Tibial nerve (tissue), 4 donors: ENCODE results near the gene CNTLN. TPM values are rescaled to one million over a fixed set of nuclear protein-coding genes. Genes with fewer than 3 reads are reported as not detected.
A peak's percentile ranks its signal among the peaks of the same experiment; 100 is the strongest.

ENCODE experiments used
- DNase-seq, 2 donors: peaks; one replicate each; pipeline ENCODE4 v3.0.0-alpha.2; 2019; ENCODE audit warnings: low spot score in 2 of 2
- H3K27ac ChIP-seq, 4 donors: fragments of 200-600 bp; sonication (generic) in 3 of 4; one replicate each; pipeline ENCODE4 v1.5.1; 2017 to 2019; ENCODE audit warnings: mild to moderate bottlenecking in 1 of 4
- H3K27me3 ChIP-seq, 2 donors: fragments of 200-600 bp; sonication (generic) in 1 of 2; one replicate each; pipeline versions ENCODE4 v1.5.1 to v1.6.0; 2017 to 2019
- H3K36me3 ChIP-seq, 3 donors: fragments of 200-600 bp; sonication (generic); one replicate each; pipeline ENCODE4 v1.5.1; 2018 to 2019
- H3K4me1 ChIP-seq, 4 donors: fragments of 200-600 bp; sonication (generic) in 3 of 4; one replicate each; pipeline ENCODE4 v1.5.1; 2017 to 2019
- H3K4me3 ChIP-seq, 4 donors: fragments of 200-600 bp; sonication (generic) in 3 of 4; one replicate each; pipeline ENCODE4 v1.5.1; 2017 to 2019; ENCODE audit warnings: mild to moderate bottlenecking in 1 of 4, moderate library complexity in 1 of 4
- H3K9me3 ChIP-seq, 4 donors: fragments of 200-600 bp; sonication (generic) in 3 of 4; one replicate each; pipeline ENCODE4 v1.5.1; 2017 to 2019
- EP300 ChIP-seq, 2 donors: sonication (generic); formaldehyde crosslinking; IDR thresholded peaks; one replicate each; pipeline ENCODE4 v1.6.1; 2017; ENCODE audit warnings: antibody characterized with exemption in 2 of 2, mild to moderate bottlenecking in 1 of 2
- POLR2A ChIP-seq, 2 donors: fragments of 450-650 bp; IDR thresholded peaks; one replicate each; pipeline ENCODE4 v1.6.1; 2017; ENCODE audit warnings: antibody characterized with exemption in 2 of 2, mild to moderate bottlenecking in 2 of 2, moderate library complexity in 2 of 2
- WGBS, 2 donors: methylation state at CpG; one replicate each; pipeline ENCODE4 v1.1.5; 2018; 5-methylcytosine and 5-hydroxymethylcytosine counted together
- total RNA-seq, 4 donors: library from RNA; depleted of rRNA; stranded (reverse); fragments of >200 nt; gene quantifications; one replicate each; pipeline ENCODE4 v1.1.0, GENCODE V29; 2016
- TF ChIP-seq, protein P1 (sequence below), 5 experiments: fragments of 200-600 bp in 3 of 5; fragments of 450-650 bp in 2 of 5; sonication (generic) in 3 of 5; IDR thresholded peaks; one replicate each; pipeline ENCODE4 v1.5.1; 2016 to 2019; ENCODE audit warnings: antibody characterized with exemption in 5 of 5, mild to moderate bottlenecking in 3 of 5, moderate library complexity in 2 of 5

The CNTLN gene
- total RNA-seq, 4 donors from 2014 or later = 29.7 to 38.1 (median 34.0) TPM

DNA sequence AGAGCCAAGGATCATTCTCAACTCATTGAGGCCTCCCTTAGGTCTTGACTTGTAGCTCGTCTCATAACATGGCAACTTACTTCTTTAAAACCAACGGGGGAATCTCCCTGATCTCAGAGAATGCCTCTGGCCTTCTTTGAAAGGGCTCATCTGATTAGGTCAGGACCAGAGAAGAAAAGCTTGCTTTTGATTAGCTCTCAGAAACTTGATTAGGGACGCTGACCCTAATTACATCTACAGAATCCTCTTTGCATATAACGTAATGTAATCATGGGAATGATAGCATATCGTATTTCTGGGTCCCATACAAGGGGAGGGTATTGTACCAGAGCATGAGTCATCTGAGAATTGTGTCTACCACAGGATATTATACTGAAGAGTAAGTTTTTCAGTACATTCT, 318.9 kb downstream of the CNTLN start:
- 75 to 80% methylated on average over 5 of the region's 5 CpGs for WGBS, 2 donors
- TF ChIP-seq, protein P1, sequence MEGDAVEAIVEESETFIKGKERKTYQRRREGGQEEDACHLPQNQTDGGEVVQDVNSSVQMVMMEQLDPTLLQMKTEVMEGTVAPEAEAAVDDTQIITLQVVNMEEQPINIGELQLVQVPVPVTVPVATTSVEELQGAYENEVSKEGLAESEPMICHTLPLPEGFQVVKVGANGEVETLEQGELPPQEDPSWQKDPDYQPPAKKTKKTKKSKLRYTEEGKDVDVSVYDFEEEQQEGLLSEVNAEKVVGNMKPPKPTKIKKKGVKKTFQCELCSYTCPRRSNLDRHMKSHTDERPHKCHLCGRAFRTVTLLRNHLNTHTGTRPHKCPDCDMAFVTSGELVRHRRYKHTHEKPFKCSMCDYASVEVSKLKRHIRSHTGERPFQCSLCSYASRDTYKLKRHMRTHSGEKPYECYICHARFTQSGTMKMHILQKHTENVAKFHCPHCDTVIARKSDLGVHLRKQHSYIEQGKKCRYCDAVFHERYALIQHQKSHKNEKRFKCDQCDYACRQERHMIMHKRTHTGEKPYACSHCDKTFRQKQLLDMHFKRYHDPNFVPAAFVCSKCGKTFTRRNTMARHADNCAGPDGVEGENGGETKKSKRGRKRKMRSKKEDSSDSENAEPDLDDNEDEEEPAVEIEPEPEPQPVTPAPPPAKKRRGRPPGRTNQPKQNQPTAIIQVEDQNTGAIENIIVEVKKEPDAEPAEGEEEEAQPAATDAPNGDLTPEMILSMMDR (IDR thresholded peaks at IDR 0.05) = no peak
- no peak for TF ChIP-seq POLR2A (IDR thresholded peaks at IDR 0.05)
- no peak for TF ChIP-seq EP300 (IDR thresholded peaks at IDR 0.05)
- no peak overlapping the region for H3K4me3 ChIP-seq
- H3K27me3 ChIP-seq = no peaks in the 10 kb centered on the region
- H3K36me3 ChIP-seq = peaks cover 0 to 10% (median 0%) of the 10 kb centered on the region in 3 donors
- no peaks in the 10 kb centered on the region for H3K4me1 ChIP-seq
- no peak overlapping the region for H3K27ac ChIP-seq
- no peak for DNase-seq
- no peaks in the 10 kb centered on the region for H3K9me3 ChIP-seq

DNA sequence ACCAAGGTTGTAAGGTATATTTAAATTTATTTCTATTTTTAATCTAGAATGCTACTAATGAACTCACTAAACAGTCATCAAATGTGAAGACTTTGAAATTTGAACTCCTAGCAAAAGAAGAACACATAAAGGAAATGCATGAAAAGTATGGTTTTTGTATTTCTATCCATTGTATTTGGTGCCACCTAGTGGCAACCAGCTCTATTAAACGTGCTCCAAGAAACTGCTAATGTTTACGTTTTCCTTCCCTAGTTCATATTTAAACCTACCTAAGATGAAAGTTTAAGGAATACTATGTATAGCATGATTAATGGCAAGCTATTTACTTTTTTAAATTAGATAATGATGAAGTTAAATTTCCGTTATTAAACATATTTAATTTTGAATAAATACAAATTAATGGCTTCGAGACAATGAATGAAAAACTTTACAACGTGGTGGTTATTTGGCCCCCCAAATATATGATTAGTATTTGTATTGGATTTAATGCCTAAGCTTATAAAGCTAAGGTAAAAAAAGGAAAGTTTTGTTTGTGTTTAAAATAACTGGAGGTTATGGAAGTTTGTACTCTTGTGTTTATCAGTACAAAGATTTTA, 328.1 kb downstream of the CNTLN start:
- Histone ChIP-seq H3K36me3 (peaks cover 0 to 23% (median 0%) of the 10 kb centered on the region in 3 donors), H3K4me1 (no peaks in the 10 kb centered on the region), H3K27ac (no peak overlapping the region), H3K9me3 (no peaks in the 10 kb centered on the region), H3K27me3 (no peaks in the 10 kb centered on the region), H3K4me3 (no peak overlapping the region)
- peak in 1 of 2 donors; percentile 69 for DNase-seq
- WGBS, 2 donors = 45 to 46% methylated on average over 5 of the region's 5 CpGs
- TF ChIP-seq, protein P1 (IDR thresholded peaks at IDR 0.05) = peak; percentile 59 to 69 (median 67)
- no peak for TF ChIP-seq EP300 (IDR thresholded peaks at IDR 0.05)

DNA sequence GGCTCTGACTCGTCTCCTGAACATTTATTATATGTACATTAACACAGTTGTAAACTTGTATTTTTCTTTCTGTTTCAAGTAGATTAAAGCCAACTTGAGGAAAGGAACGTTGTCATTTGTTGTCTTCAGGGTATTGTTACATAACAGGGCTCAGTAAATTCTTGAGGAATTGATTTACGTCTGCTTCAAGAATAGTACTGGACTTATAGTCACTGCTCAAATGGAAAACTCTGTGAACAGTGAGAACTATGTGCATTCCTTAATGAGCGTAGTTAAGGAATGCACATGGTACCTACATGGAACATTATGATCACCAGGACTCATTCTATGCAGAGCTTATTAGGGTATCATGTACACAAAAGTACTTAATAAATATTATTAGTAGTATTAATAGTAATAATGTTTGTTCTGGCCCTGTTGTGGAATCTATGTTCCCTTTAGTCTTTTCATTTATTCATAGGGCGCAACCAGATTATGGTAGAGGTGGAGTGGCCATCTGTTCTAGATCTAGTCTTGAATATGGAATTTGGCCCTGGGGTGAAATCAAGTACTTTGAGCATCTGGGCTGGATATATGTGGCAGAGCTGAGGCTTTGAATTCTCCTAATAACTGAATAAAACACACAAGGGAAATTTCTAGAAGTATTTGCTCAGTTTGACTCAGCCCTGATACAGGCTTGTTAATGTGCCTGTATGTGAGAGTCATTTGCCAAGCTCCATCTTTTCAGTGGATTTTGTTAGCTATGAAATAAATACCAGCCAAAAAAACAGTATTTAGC, 335.4 kb downstream of the CNTLN start:
- Histone ChIP-seq H3K4me1 (no peaks in the 10 kb centered on the region), H3K27ac (no peak overlapping the region), H3K9me3 (no peaks in the 10 kb centered on the region), H3K4me3 (no peak overlapping the region), H3K27me3 (no peaks in the 10 kb centered on the region), H3K36me3 (peaks cover 0 to 28% (median 0%) of the 10 kb centered on the region in 3 donors)
- TF ChIP-seq EP300 (IDR thresholded peaks at IDR 0.05) = no peak
- TF ChIP-seq, protein P1 (IDR thresholded peaks at IDR 0.05) = no peak
- no peak for TF ChIP-seq POLR2A (IDR thresholded peaks at IDR 0.05)
- 86 to 87% methylated on average over 5 of the region's 5 CpGs for WGBS, 2 donors
- DNase-seq = no peak

DNA sequence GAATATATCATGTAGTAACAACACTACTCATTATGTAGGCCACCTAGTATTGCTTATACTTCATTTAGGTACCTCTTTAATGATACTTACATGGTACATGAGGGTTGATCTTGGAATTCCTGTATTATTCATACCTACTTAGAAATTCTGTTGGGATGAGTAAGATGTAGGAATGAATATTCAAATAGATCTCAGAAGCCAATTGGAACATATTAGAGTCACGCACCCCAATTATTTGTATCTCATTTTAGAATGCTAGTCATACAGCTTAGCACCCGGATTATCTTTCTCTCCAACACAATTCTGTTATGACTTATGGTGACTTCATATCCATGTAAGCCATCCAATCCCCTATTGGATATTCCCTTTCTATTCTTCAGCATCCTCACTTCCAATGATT, 337.3 kb downstream of the CNTLN start:
- Histone ChIP-seq H3K36me3 (peaks cover 0 to 31% (median 0%) of the 10 kb centered on the region in 3 donors), H3K4me3 (no peak overlapping the region), H3K27ac (no peak overlapping the region), H3K9me3 (no peaks in the 10 kb centered on the region), H3K27me3 (no peaks in the 10 kb centered on the region), H3K4me1 (no peaks in the 10 kb centered on the region)
- no peak for TF ChIP-seq EP300 (IDR thresholded peaks at IDR 0.05)
- TF ChIP-seq POLR2A (IDR thresholded peaks at IDR 0.05) = no peak
- TF ChIP-seq, protein P1 (IDR thresholded peaks at IDR 0.05) = no peak
- no peak for DNase-seq
- 89 to 95% methylated on average over 2 of the region's 2 CpGs for WGBS, 2 donors

GRCh38 chr9:17476401-17476800, 341.6 kb downstream of the CNTLN start:
- H3K36me3 ChIP-seq = peaks cover 0 to 25% (median 0%) of the 10 kb centered on the region in 3 donors
- H3K27me3 ChIP-seq = no peaks in the 10 kb centered on the region
- H3K4me1 ChIP-seq = no peaks in the 10 kb centered on the region
- DNase-seq = no peak
- H3K9me3 ChIP-seq = no peaks in the 10 kb centered on the region
- no peak overlapping the region for H3K27ac ChIP-seq
- TF ChIP-seq POLR2A (IDR thresholded peaks at IDR 0.05) = no peak
- no peak for TF ChIP-seq EP300 (IDR thresholded peaks at IDR 0.05)
- TF ChIP-seq, protein P1 (IDR thresholded peaks at IDR 0.05) = no peak
- H3K4me3 ChIP-seq = no peak overlapping the region
